GM06990 (cell line): Measurements from ENCODE around the gene POLR2H.

Experiments
- DNase-seq: peaks from one replicate; pipeline ENCODE4 v3.0.0-alpha.2; 2011; ENCODE audit not compliant: insufficient read length; ENCODE audit errors: extremely low read depth
- H3K27me3 ChIP-seq: replicated peaks from 2 replicates; pipeline ENCODE4 v1.6.0; 2011; ENCODE audit warnings: low read length; ENCODE audit not compliant: control insufficient read depth, insufficient read depth
- H3K36me3 ChIP-seq: 2 replicates; pipeline ENCODE4 v1.5.1; 2011; ENCODE audit warnings: low read length; ENCODE audit not compliant: control insufficient read depth, insufficient read depth
- H3K4me3 ChIP-seq: replicated peaks from 2 replicates; pipeline ENCODE4 v1.5.1; 2011; ENCODE audit warnings: low read depth, mild to moderate bottlenecking, control low read depth, low read length
- CTCF ChIP-seq: IDR thresholded peaks from 2 replicates; pipeline ENCODE4 v1.5.1; 2011; ENCODE audit warnings: low read length, control low read depth, mild to moderate bottlenecking, inconsistent platforms; ENCODE audit not compliant: insufficient read depth, poor library complexity, severe bottlenecking

Gene POLR2H

DNA sequence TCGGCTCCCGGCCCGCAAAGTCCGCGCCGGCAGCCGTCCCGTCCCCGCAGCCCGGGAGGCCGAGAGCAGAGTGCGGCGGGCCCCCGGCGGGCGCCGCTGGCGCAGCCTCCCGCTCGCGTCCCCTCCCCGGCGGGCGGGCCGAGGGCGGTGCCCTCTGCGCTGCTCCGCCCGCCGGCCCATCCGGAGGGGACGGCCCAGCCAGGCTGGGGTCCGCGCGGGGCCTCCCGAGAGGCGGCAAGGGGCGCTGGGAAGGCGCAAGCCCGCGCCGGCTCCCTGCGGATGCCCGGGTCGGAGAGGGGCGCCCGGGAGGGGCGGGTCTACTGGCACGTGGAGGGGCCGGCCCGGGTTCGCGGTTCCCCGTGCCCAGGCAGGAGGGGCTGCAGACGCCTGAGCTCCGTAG is at the start of gene POLR2H, which contains the start of gene CLCN2:
POLR2H (plus strand) TSS at position 179 of the 400 bp plus-strand sequence. CDS start 1,783 bp downstream, outside the sequence.
CLCN2 (minus strand) TSS at position 74 of the 400 bp plus-strand sequence. CDS start 126 bp downstream, outside the sequence.
- H3K27me3 ChIP-seq: no peaks in the 10 kb centered on the region; the same call in 1 of the 2 replicates
- DNase-seq: peak; percentile 65
- peak within 1 kb of the TSS; percentile 95 for H3K4me3 ChIP-seq

DNA sequence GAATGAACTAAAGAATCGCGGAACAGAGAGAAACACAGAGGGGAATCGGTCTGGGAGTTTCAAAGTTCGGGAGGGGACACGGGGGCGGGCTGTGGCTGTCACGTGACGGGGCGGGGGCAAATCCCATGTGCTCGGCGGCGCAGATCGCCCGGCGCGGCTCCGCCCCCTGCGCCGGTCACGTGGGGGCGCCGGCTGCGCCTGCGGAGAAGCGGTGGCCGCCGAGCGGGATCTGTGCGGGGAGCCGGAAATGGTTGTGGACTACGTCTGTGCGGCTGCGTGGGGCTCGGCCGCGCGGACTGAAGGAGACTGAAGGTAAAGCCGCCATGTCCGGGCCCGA is 47.2 kb upstream of the POLR2H start, which contains the start of gene EIF4G1:
EIF4G1 (plus strand) TSS at position 244 of the 337 bp plus-strand sequence. CDS start 1,191 bp downstream, outside the sequence.
- peak; percentile 98 for DNase-seq
- no peak for TF ChIP-seq CTCF
- peak within 1 kb of the TSS; percentile 71 for H3K4me3 ChIP-seq
- H3K36me3 ChIP-seq: peaks cover 11% of the 10 kb centered on the region
- H3K27me3 ChIP-seq: no peaks in the 10 kb centered on the region

More for the DNA sequence above, at the start of gene POLR2H, which contains the start of gene CLCN2:
- no peak for TF ChIP-seq CTCF
- peaks cover 2% of the 10 kb centered on the region; the same call in 1 of the 2 replicates for H3K36me3 ChIP-seq

GRCh38 chr3:184314700-184315542 is 46.6 kb upstream of the POLR2H start:
- no peak for TF ChIP-seq CTCF
- Histone ChIP-seq H3K4me3 (peak overlapping the region; percentile 71), H3K27me3 (no peaks in the 10 kb centered on the region), H3K36me3 (peaks cover 16% of the 10 kb centered on the region)
- DNase-seq: peak; percentile 78

DNA sequence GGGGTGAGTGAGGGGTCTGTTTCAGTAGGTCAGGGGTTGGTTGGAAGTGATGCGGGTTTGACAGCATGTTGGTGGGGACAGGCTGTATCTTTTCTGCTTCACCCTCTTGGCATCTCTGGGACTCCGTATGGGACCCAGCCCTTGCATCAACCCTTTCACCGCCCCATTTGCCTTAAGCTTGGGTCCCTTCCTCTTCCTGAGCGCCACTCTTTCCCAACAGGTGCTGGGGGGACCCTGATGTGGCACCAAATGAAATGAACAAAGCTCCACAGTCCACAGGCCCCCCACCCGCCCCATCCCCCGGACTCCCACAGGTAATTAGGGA is 46.0 kb upstream of the POLR2H start:
- Histone ChIP-seq H3K4me3 (peak overlapping the region; percentile 71), H3K36me3 (peaks cover 19% of the 10 kb centered on the region), H3K27me3 (no peaks in the 10 kb centered on the region)
- no peak for DNase-seq
- TF ChIP-seq CTCF: no peak

- DNase-seq: no peak
- TF ChIP-seq CTCF: no peak
- peaks cover 23% of the 10 kb centered on the region for H3K36me3 ChIP-seq
- H3K27me3 ChIP-seq: no peaks in the 10 kb centered on the region
- peak overlapping the region; percentile 71 for H3K4me3 ChIP-seq
Measured at GRCh38 chr3:184315871-184316661, 45.4 kb upstream of the POLR2H start.
